Right lobe of liver (tissue), 6 donors: ENCODE data around the gene BOD1. TPM values are rescaled to one million over a fixed set of nuclear protein-coding genes. Genes with fewer than 3 reads are reported as not detected.

ENCODE experiments used
- ATAC-seq, 4 donors: fragments of 200-7000 bp; cut with Tn5 transposase; one replicate each; pipeline ENCODE4 v1.9.1; 2020; ENCODE audit warnings: mild to moderate bottlenecking in 4 of 4, moderate library complexity in 4 of 4
- DNase-seq, 3 donors: peaks; one replicate each; pipeline ENCODE4 v3.0.0-alpha.2; 2020
- H3K27ac ChIP-seq, 3 donors: fragments of 200-600 bp; one replicate each; pipeline ENCODE4 v1.8.0; 2022
- H3K27me3 ChIP-seq, 2 donors: fragments of 200-600 bp; one replicate each; pipeline ENCODE4 v1.8.0; 2022
- H3K36me3 ChIP-seq, 4 donors: fragments of 200-600 bp; sonication (generic) in 1 of 4; one replicate each; pipeline versions ENCODE4 v1.5.1 to v1.8.0; 2017 to 2022; ENCODE audit warnings: control low read depth in 1 of 4
- H3K4me1 ChIP-seq, 4 donors: fragments of 200-600 bp; sonication (generic) in 1 of 4; one replicate each; pipeline versions ENCODE4 v1.5.1 to v1.8.0; 2017 to 2022; ENCODE audit warnings: control low read depth in 1 of 4
- H3K4me3 ChIP-seq, 3 donors: fragments of 200-600 bp; one replicate each; pipeline ENCODE4 v1.8.0; 2022
- H3K9me3 ChIP-seq, 4 donors: fragments of 200-600 bp; sonication (generic) in 1 of 4; one replicate each; pipeline versions ENCODE4 v1.5.1 to v1.8.0; 2017 to 2022; ENCODE audit warnings: control low read depth in 1 of 4
- CTCF ChIP-seq, 4 donors: fragments of 200-600 bp in 3 of 4; fragments of 450-650 bp in 1 of 4; IDR thresholded peaks; one replicate each; pipeline versions ENCODE4 v1.5.1 to v1.8.0; 2016 to 2022; ENCODE audit warnings: antibody characterized with exemption in 4 of 4, mild to moderate bottlenecking in 2 of 4
- POLR2A ChIP-seq: fragments of 450-650 bp; IDR thresholded peaks from one replicate; pipeline ENCODE4 v1.6.1; 2017; ENCODE audit warnings: antibody characterized with exemption, mild to moderate bottlenecking
- WGBS: methylation state at CpG from one replicate; pipeline ENCODE4 v1.1.6; 2018; ENCODE audit warnings: low coverage, low lambda C conversion rate; ENCODE audit not compliant: insufficient coverage; ENCODE audit errors: missing lambda C conversion rate; 5-methylcytosine and 5-hydroxymethylcytosine counted together
- intact Hi-C, 2 donors: fragments of 100-400 bp; cut with DNase I; formaldehyde crosslinking; loops; one replicate each; pipeline versions ENCODE4 v1.11.2 to v1.14.1; 2022
- total RNA-seq, 6 experiments: library from RNA; depleted of rRNA in 2 of 6; stranded (reverse); fragments of >200 nt in 2 of 6; fragmentation: NEBNext Ultra II Directional in 3 of 6; extraction: Animal tissue kit (Norgen Biotek cat#: 25700) in 3 of 6; gene quantifications; one replicate each; pipeline versions ENCODE4 v1.1.0 to v1.2.4, GENCODE V29; 2016 to 2023
- donor health status: DM: no; HTN: yes; CAD: no.
- donor health status: DM: no; HTN: no; CAD: no.
- donor health status: DM: no; HTN: no; CAD: no.
- donor health status: DM: no; HTN: yes; CAD: no.
- donor health status: DM: no; HTN: yes; CAD: no.

The BOD1 gene
- total RNA-seq, 6 experiments from 2014 or later, result 15.3 to 24.3 (median 19.2) TPM

DNA sequence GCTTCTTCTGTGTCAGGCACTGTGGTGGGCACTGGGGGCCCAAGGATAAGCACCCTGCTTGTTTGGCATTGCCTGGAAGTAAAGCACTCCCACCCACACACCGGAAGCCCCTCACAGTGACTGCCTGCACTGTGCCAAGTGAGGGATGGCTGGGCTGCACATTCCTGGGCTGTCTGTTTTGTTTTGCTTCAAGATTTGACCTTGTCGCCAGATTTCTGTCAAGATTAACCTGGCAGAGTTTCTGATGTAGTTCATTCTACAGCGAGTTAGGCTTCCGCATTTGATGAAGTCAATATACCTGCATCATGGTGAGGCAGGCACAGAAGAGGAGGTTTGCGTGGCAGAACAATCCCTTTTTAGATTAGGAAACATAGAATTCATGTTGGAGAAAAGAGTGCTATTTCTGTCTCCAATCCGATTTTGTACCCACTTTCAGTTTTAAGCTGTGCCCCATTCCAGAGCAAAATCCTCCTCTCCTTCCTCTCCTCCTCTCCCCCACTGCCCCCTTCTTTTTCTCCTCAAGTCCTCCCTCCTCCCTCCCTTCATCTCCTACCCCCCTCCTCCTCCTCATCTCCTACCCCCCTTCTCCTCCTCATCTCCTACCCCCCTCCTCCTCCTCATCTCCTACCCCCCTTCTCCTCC lies 14.4 kb upstream of the BOD1 start:
- DNase-seq (no peak), ATAC-seq (no peak)
- no peak overlapping the region for H3K27ac ChIP-seq
- no peaks in the 10 kb centered on the region for H3K27me3 ChIP-seq
- H3K4me1 ChIP-seq, result peaks cover 0 to 18% (median 4%) of the 10 kb centered on the region in 4 donors
- intact Hi-C loops, result no loop called here
- no peak overlapping the region for H3K4me3 ChIP-seq
- no peak for TF ChIP-seq POLR2A
- TF ChIP-seq CTCF (IDR thresholded peaks at IDR 0.05), result no peak
- no peaks in the 10 kb centered on the region for H3K36me3 ChIP-seq
- 61% methylated on average over 2 of the region's 6 CpGs for WGBS
- H3K9me3 ChIP-seq, result no peaks in the 10 kb centered on the region

GRCh38 chr5:173629628-173630027 lies 13.2 kb upstream of the BOD1 start:
- intact Hi-C loops, result loop anchor here in 1 of 2 donors (10.0 kb wide), 1 partner anchor 195 kb away; no protein-coding TSS in a partner anchor
- peak in 1 of 4 donors; percentile 4 for TF ChIP-seq CTCF (IDR thresholded peaks at IDR 0.05)
- no peak for TF ChIP-seq POLR2A
- ATAC-seq (no peak), DNase-seq (no peak)
- Histone ChIP-seq H3K27me3 (no peaks in the 10 kb centered on the region), H3K36me3 (no peaks in the 10 kb centered on the region), H3K9me3 (no peaks in the 10 kb centered on the region), H3K27ac (no peak overlapping the region), H3K4me1 (peaks cover 0 to 18% (median 4%) of the 10 kb centered on the region in 4 donors), H3K4me3 (no peak overlapping the region)
- WGBS, result no CpG with 5 or more reads among the region's 1 CpG

DNA sequence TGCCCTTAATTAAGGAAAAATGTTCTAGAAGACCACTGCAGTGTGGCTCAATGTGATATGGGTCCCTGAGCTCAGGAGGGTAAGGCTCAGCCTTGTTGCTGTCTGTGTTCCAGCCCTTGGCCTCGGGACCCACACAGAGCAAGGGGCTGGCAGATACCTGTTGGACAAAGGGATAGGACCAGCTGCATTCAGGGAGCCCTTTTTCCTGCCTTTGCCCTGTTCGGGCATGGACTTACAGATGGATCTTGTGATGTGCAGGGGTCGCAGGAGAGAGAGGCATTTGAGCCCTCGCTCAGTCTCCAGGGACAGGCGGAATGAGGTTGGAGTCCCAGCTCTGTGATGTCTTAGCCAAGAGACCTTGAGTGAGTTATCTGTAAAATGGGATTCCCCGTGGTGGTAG lies 12.1 kb upstream of the BOD1 start:
- Histone ChIP-seq H3K4me3 (no peak overlapping the region), H3K27ac (no peak overlapping the region), H3K36me3 (no peaks in the 10 kb centered on the region), H3K27me3 (no peaks in the 10 kb centered on the region), H3K9me3 (no peaks in the 10 kb centered on the region), H3K4me1 (peaks cover 0 to 18% (median 4%) of the 10 kb centered on the region in 4 donors)
- ATAC-seq (peak in 1 of 4 donors; percentile 5), DNase-seq (no peak)
- WGBS, result 78% methylated on average over 2 of the region's 6 CpGs
- intact Hi-C loops, result loop anchor here in 1 of 2 donors (10.0 kb wide), 1 partner anchor 196 kb away; no protein-coding TSS in a partner anchor
- TF ChIP-seq POLR2A, result no peak
- TF ChIP-seq CTCF (IDR thresholded peaks at IDR 0.05), result no peak

DNA sequence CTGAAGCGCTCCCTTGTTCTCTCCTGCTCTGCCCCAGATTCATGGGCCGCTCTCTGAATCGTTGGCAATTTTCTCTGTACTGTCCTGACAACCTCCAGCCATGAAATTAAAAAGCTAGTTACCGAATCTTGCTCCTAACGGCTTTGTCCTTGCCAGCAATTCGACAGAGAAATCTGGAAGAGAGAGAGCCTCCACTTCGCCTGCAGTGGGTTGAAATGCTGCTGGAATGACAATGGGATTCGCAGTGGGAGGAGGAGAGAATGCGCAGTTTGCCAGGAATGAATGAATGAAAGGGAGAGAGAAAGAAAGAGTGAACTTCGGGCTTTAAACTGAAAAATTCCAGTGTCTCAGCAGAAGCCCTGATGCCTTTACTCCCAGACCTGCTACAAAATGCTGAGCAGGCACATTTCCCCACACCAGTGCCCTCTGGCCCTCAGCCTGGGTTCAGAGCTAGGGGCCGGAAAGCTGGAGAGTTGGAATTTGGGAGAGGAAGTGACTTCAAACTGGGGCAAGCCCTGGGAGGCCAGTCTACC lies 11.5 kb upstream of the BOD1 start:
- Histone ChIP-seq H3K4me1 (peaks cover 0 to 18% (median 4%) of the 10 kb centered on the region in 4 donors), H3K4me3 (no peak overlapping the region), H3K36me3 (no peaks in the 10 kb centered on the region), H3K27ac (peak overlapping the region in 1 of 3 donors; percentile 57), H3K27me3 (no peaks in the 10 kb centered on the region), H3K9me3 (no peaks in the 10 kb centered on the region)
- intact Hi-C loops, result loop anchor here in 1 of 2 donors (10.0 kb wide), 1 partner anchor 197 kb away; no protein-coding TSS in a partner anchor
- DNase-seq (peak; percentile 42 to 88 (median 83)), ATAC-seq (peak; percentile 69 to 84 (median 70))
- 23% methylated on average over 10 of the region's 11 CpGs for WGBS
- no peak for TF ChIP-seq CTCF (IDR thresholded peaks at IDR 0.05)
- no peak for TF ChIP-seq POLR2A
